PFSK-1 (cell line): Measurements from ENCODE around the gene APBA2.

ENCODE experiments used
- POLR2AphosphoS5 ChIP-seq: IDR thresholded peaks from 2 replicates; pipeline ENCODE4 v1.6.1; 2012; ENCODE audit warnings: low read depth, mild to moderate bottlenecking, control low read depth, low read length, moderate library complexity
- REST ChIP-seq, 2 experiments: IDR thresholded peaks; 2 replicates each; pipeline versions ENCODE4 v1.6.1 to v1.8.0; 2011 to 2012; ENCODE audit warnings: low read depth in 2 of 2, low read length in 2 of 2, control low read depth in 1 of 2, inconsistent platforms in 1 of 2, mild to moderate bottlenecking in 1 of 2, moderate library complexity in 1 of 2; ENCODE audit not compliant: insufficient read depth in 1 of 2
- TAF1 ChIP-seq: IDR thresholded peaks from 2 replicates; pipeline ENCODE4 v1.6.1; 2012; ENCODE audit warnings: low read length, control low read depth, borderline replicate concordance; ENCODE audit not compliant: insufficient read depth

- TF ChIP-seq REST (IDR thresholded peaks at IDR 0.05; ENCODE audit: insufficient read depth in 1 of 2, low read depth in 2 of 2, low read length in 2 of 2) (no peak), TAF1 (no peak), POLR2AphosphoS5 (no peak)
Measured at GRCh38 chr15:28907338-28907960, 21.7 kb downstream of the APBA2 start.
